ENCODE data around the gene GRIN1. TPM values are rescaled to one million over a fixed set of nuclear protein-coding genes. Genes with fewer than 3 reads are reported as not detected.
A peak's percentile ranks its signal among the peaks of the same experiment; 100 is the strongest.

Gene GRIN1
- total RNA-seq, 1 experiment from 2014 or later = 0.52 TPM

DNA sequence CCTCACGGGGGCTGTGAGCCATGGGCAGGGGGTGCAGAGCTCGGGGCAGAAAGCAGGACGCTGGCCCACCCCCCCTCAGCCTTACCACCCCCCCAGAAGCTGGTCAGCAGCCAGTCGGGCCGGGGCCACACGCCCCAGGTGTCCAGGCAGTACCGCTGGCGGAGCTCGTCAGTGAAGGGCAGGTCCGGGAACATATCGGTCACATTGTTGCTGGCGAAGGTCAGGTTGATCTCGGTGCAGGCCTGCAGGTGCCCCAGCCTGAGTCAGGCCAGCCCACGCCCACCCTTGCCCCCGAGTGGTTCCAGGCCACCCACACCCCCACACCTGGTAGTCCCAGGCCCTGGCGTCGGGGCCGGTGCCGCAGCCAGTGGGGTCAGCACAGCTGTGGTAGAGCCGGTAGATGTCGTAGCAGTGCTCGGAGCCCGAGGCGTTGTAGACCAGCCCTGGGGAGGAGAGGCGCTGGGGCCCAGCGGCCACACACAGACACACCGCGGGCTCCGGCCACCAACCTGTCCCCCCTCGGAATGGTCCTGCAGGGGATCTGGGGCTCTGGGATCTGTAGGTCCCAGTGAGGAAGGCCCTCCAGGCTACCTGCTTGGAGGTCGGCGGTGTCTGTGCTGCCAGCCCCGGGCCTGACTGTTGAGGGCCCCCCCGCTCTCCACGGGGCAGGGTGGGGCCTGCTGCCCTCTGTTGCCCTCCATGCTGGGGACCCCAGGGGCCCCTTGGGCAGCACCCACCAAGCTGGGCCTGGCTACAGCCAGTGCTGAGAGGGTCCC lies 27.0 kb upstream of the GRIN1 start:
- ChIA-PET CTCF (no interaction called here), POLR2A (ENCODE audit: low non-redundant PET) (no interaction called here)
- no peaks in the 10 kb centered on the region for H3K27me3 ChIP-seq (replicated peaks; ENCODE audit: insufficient read depth, low read depth, low read length, poor library complexity)
- no peak for TF ChIP-seq EZH2 (IDR thresholded peaks at IDR 0.05; ENCODE audit: borderline replicate concordance, low read depth, low read length, poor library complexity, severe bottlenecking)
- TF ChIP-seq, protein P1, sequence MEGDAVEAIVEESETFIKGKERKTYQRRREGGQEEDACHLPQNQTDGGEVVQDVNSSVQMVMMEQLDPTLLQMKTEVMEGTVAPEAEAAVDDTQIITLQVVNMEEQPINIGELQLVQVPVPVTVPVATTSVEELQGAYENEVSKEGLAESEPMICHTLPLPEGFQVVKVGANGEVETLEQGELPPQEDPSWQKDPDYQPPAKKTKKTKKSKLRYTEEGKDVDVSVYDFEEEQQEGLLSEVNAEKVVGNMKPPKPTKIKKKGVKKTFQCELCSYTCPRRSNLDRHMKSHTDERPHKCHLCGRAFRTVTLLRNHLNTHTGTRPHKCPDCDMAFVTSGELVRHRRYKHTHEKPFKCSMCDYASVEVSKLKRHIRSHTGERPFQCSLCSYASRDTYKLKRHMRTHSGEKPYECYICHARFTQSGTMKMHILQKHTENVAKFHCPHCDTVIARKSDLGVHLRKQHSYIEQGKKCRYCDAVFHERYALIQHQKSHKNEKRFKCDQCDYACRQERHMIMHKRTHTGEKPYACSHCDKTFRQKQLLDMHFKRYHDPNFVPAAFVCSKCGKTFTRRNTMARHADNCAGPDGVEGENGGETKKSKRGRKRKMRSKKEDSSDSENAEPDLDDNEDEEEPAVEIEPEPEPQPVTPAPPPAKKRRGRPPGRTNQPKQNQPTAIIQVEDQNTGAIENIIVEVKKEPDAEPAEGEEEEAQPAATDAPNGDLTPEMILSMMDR (conservative IDR thresholded peaks at IDR 0.05; ENCODE audit: low read depth, low read length) = no peak
- no peaks in the 10 kb centered on the region for H3K9me3 ChIP-seq (ENCODE audit: low read depth, low read length, poor library complexity, severe bottlenecking)
- H3K4me3 ChIP-seq (ENCODE audit: low read depth, low read length, poor library complexity, severe bottlenecking) = no peak overlapping the region
- intact Hi-C loops (cut with micrococcal nuclease; ENCODE audit: unreplicated experiment) = no loop called here
- H3K36me3 ChIP-seq (ENCODE audit: insufficient read depth, low read length, poor library complexity, severe bottlenecking) = peaks cover 35% of the 10 kb centered on the region
- H3K4me1 ChIP-seq (ENCODE audit: insufficient read depth, low read length, poor library complexity, severe bottlenecking) = peaks cover 7% of the 10 kb centered on the region
- no peak for DNase-seq (ENCODE audit: low spot score)
- no peak overlapping the region for H3K27ac ChIP-seq (ENCODE audit: low read depth, low read length, poor library complexity, severe bottlenecking)
- BruUV-seq (replicated peaks) = no TSS peak

DNA sequence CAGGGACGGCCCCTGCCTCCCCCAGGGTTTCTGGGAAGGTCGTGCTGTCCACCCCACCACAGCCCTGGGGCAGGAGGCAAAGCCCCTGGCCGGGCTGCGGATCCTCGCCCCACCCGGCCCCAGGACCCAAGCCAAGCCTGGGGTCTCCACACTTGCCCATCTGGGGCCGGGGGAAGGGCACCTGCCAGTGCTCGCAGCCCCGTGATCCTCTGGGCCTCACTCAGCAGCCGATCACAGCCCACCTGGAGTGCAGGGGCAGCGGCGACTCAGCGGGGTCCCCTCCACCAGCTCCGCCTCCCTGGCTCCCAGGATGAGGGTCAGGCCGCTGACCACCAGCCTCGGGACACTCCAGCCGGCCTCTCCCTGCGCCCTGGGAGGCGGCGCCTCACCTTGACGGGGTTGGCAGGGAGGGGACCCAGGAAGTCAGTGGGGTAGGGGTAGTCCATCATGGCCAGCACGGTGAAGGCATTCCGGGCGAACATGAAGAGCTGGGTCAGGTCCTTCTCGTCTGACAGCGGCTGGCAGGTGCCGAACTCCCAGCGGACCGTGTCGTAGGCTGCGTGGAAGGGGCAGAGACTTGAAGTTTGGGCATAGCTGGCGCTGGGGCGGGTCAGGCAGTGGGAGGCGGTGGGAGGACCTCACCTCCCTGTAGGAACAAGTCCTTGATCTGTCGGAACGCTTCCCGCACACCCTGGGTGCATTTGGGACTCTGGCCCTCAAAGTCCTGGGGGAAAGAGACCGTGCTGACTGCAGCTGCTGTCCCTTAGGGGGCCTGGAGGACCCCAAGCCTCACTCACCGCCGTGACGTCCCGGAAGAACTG lies 26.2 kb upstream of the GRIN1 start:
- POLR2A ChIA-PET (ENCODE audit: low non-redundant PET) = no interaction called here
- no peak overlapping the region for H3K4me3 ChIP-seq (ENCODE audit: low read depth, low read length, poor library complexity, severe bottlenecking)
- H3K27me3 ChIP-seq (replicated peaks; ENCODE audit: insufficient read depth, low read depth, low read length, poor library complexity) = no peaks in the 10 kb centered on the region
- TSS peak; percentile 40 for BruUV-seq (replicated peaks)
- no peak overlapping the region for H3K27ac ChIP-seq (ENCODE audit: low read depth, low read length, poor library complexity, severe bottlenecking)
- H3K36me3 ChIP-seq (ENCODE audit: insufficient read depth, low read length, poor library complexity, severe bottlenecking) = peaks cover 27% of the 10 kb centered on the region
- no peak for DNase-seq (ENCODE audit: low spot score)
- intact Hi-C loops (cut with micrococcal nuclease; ENCODE audit: unreplicated experiment) = no loop called here
- no peaks in the 10 kb centered on the region for H3K9me3 ChIP-seq (ENCODE audit: low read depth, low read length, poor library complexity, severe bottlenecking)
- CTCF ChIA-PET = no interaction called here
- H3K4me1 ChIP-seq (ENCODE audit: insufficient read depth, low read length, poor library complexity, severe bottlenecking) = peaks cover 7% of the 10 kb centered on the region
- no peak for TF ChIP-seq EZH2 (IDR thresholded peaks at IDR 0.05; ENCODE audit: borderline replicate concordance, low read depth, low read length, poor library complexity, severe bottlenecking)
- TF ChIP-seq, protein P1 (conservative IDR thresholded peaks at IDR 0.05; ENCODE audit: low read depth, low read length) = no peak

DNA sequence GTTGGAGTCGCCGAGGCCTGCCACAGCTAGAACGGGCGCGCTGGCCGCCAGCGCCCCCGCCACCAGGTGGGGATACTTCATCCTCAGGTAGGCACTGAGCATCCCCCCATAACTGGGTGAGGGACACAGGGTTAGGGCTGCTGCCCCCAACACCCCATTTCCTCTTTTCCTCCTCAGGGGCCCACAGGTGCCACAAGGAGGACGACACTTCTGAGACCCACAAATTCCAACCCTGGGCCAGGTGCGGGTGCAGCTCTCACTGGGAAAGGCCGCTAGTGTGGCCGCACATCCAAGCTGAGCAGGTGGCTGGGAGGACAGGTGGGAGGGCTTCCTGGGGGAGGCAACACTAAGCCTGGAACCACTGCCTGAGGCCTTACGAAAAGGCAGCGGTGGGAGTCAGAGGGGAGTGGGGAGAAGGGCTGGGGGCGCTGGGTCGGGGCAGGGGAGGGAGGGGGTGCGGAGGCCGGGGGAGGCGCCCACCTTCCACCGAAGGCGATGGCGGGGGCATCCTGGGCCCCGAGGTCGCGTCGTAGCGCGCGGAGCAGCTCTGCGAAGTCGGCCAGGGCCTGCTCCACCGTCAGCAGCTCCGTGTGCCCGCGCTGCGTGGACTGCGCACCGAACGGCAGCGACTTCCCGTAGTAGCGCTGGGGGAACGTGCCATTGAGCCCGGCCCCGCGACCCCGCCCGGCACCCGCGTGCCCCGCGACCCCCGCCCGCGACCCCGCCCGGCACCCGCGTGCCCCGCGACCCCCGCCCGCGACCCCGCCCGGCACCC lies 25.4 kb upstream of the GRIN1 start:
- no peak for DNase-seq (ENCODE audit: low spot score)
- Histone ChIP-seq H3K9me3 (ENCODE audit: low read depth, low read length, poor library complexity, severe bottlenecking) (no peaks in the 10 kb centered on the region), H3K27me3 (replicated peaks; ENCODE audit: insufficient read depth, low read depth, low read length, poor library complexity) (no peaks in the 10 kb centered on the region), H3K4me3 (ENCODE audit: low read depth, low read length, poor library complexity, severe bottlenecking) (peak overlapping the region; percentile 63), H3K4me1 (ENCODE audit: insufficient read depth, low read length, poor library complexity, severe bottlenecking) (peaks cover 7% of the 10 kb centered on the region), H3K36me3 (ENCODE audit: insufficient read depth, low read length, poor library complexity, severe bottlenecking) (peaks cover 20% of the 10 kb centered on the region), H3K27ac (ENCODE audit: low read depth, low read length, poor library complexity, severe bottlenecking) (no peak overlapping the region)
- intact Hi-C loops (cut with micrococcal nuclease; ENCODE audit: unreplicated experiment) = no loop called here
- CTCF ChIA-PET = no interaction called here
- TF ChIP-seq EZH2 (IDR thresholded peaks at IDR 0.05; ENCODE audit: borderline replicate concordance, low read depth, low read length, poor library complexity, severe bottlenecking) = no peak
- TF ChIP-seq, protein P1 (conservative IDR thresholded peaks at IDR 0.05; ENCODE audit: low read depth, low read length) = no peak
- POLR2A ChIA-PET (ENCODE audit: low non-redundant PET) = no interaction called here
- BruUV-seq (replicated peaks) = no TSS peak

Measured in A673 (cell line).